ENCODE measurements around the gene ZDHHC21.
"Not testable (repeated sequence)": the region's sequence is repeated elsewhere in the genome, so short reads cannot be mapped to it uniquely, and the experiment has no call there.

The ZDHHC21 gene

DNA sequence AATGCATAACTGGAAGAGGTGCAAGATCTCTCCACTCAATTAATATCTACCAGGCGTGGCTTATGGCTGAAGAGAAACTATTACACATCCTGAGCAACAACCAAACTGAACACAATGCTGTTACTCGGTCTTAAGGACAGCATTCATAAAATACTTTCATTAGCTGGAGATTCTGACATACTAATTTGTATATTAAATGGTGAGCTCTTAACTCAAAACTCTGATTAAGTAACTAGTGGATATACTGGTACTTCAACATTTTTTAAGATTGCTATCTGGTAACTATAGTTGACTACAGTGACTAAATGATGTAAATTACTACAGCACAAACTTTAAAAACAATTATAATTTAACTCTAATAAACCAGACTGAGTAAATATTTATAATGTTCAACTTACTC is 15.8 kb downstream of the ZDHHC21 start:
- Histone ChIP-seq H3K9ac (ENCODE audit: low read length) (no peak overlapping the region), H3K27me3 (ENCODE audit: control insufficient read depth, insufficient read depth, low read length) (no peaks in the 10 kb centered on the region), H3K4me3 (ENCODE audit: low read length) (no peak overlapping the region), H3K4me1 (ENCODE audit: control insufficient read depth, low read depth, low read length) (no peaks in the 10 kb centered on the region), H3K27ac (ENCODE audit: low read length) (no peak overlapping the region), H3K9me3 (ENCODE audit: control insufficient read depth, low read depth, low read length) (no peaks in the 10 kb centered on the region), H3K36me3 (ENCODE audit: control insufficient read depth, low read depth, low read length) (no peaks in the 10 kb centered on the region)

- no peaks in the 10 kb centered on the region for H3K27me3 ChIP-seq (ENCODE audit: control insufficient read depth, insufficient read depth, low read length)
- H3K9ac ChIP-seq (ENCODE audit: low read length) = no peak overlapping the region
- H3K9me3 ChIP-seq (ENCODE audit: control insufficient read depth, low read depth, low read length) = no peaks in the 10 kb centered on the region
- peaks cover 4% of the 10 kb centered on the region for H3K36me3 ChIP-seq (ENCODE audit: control insufficient read depth, low read depth, low read length)
- no peaks in the 10 kb centered on the region for H3K4me1 ChIP-seq (ENCODE audit: control insufficient read depth, low read depth, low read length)
- H3K27ac ChIP-seq (ENCODE audit: low read length) = no peak overlapping the region
- no peak overlapping the region for H3K4me3 ChIP-seq (ENCODE audit: low read length)
These were observed 18.6 kb downstream of the ZDHHC21 start for GRCh38 chr9:14674630-14675029.

- Histone ChIP-seq H3K36me3 (ENCODE audit: control insufficient read depth, low read depth, low read length) (peaks cover 4% of the 10 kb centered on the region), H3K27ac (ENCODE audit: low read length) (no peak overlapping the region), H3K9ac (ENCODE audit: low read length) (no peak overlapping the region), H3K4me3 (ENCODE audit: low read length) (no peak overlapping the region), H3K4me1 (ENCODE audit: control insufficient read depth, low read depth, low read length) (no peaks in the 10 kb centered on the region), H3K27me3 (ENCODE audit: control insufficient read depth, insufficient read depth, low read length) (no peaks in the 10 kb centered on the region), H3K9me3 (ENCODE audit: control insufficient read depth, low read depth, low read length) (no peaks in the 10 kb centered on the region)
These were observed 21.9 kb downstream of the ZDHHC21 start for GRCh38 chr9:14671377-14671776.

DNA sequence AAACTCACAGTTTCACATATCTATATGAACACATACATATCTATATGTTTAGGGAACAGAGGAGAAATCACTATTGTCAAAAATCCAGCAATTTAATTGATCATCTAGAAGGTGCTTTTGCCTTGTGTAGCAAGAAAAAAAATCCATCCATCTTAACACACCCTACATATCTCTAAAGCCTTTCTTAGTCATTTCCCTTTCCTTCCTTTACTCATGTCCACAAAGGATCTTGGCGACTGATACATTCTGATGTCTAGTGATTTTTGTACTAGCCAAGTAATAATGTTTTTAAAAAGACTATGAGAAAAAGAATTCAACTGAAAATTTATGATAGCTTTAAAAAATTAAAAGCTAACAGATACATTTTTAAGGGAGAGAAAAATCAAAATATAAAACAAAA is 22.5 kb downstream of the ZDHHC21 start:
- Histone ChIP-seq H3K9me3 (ENCODE audit: control insufficient read depth, low read depth, low read length) (no peaks in the 10 kb centered on the region), H3K4me1 (ENCODE audit: control insufficient read depth, low read depth, low read length) (no peaks in the 10 kb centered on the region), H3K36me3 (ENCODE audit: control insufficient read depth, low read depth, low read length) (peaks cover 4% of the 10 kb centered on the region), H3K4me3 (ENCODE audit: low read length) (no peak overlapping the region), H3K27me3 (ENCODE audit: control insufficient read depth, insufficient read depth, low read length) (no peaks in the 10 kb centered on the region), H3K9ac (ENCODE audit: low read length) (no peak overlapping the region), H3K27ac (ENCODE audit: low read length) (no peak overlapping the region)

DNA sequence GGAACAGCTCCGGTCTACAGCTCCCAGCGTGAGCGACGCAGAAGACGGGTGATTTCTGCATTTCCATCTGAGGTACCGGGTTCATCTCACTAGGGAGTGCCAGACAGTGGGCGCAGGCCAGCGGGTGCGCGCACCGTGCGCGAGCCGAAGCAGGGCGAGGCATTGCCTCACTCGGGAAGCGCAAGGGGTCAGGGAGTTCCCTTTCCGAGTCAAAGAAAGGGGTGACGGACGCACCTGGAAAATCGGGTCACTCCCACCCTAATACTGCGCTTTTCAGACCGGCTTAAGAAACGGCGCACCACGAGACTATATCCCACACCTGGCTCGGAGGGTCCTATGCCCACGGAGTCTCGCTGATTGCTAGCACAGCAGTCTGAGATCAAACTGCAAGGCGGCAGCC is 29.2 kb downstream of the ZDHHC21 start:
- H3K27ac ChIP-seq (ENCODE audit: low read length); H3K27me3 ChIP-seq (ENCODE audit: control insufficient read depth, insufficient read depth, low read length); H3K4me1 ChIP-seq (ENCODE audit: control insufficient read depth, low read depth, low read length); H3K36me3 ChIP-seq (ENCODE audit: control insufficient read depth, low read depth, low read length); H3K4me3 ChIP-seq (ENCODE audit: low read length); H3K9ac ChIP-seq (ENCODE audit: low read length); H3K9me3 ChIP-seq (ENCODE audit: control insufficient read depth, low read depth, low read length): not testable (repeated sequence)

GRCh38 chr9:14662060-14662453 is 31.2 kb downstream of the ZDHHC21 start:
- H3K9ac ChIP-seq (ENCODE audit: low read length) = no peak overlapping the region
- no peak overlapping the region for H3K27ac ChIP-seq (ENCODE audit: low read length)

DNA sequence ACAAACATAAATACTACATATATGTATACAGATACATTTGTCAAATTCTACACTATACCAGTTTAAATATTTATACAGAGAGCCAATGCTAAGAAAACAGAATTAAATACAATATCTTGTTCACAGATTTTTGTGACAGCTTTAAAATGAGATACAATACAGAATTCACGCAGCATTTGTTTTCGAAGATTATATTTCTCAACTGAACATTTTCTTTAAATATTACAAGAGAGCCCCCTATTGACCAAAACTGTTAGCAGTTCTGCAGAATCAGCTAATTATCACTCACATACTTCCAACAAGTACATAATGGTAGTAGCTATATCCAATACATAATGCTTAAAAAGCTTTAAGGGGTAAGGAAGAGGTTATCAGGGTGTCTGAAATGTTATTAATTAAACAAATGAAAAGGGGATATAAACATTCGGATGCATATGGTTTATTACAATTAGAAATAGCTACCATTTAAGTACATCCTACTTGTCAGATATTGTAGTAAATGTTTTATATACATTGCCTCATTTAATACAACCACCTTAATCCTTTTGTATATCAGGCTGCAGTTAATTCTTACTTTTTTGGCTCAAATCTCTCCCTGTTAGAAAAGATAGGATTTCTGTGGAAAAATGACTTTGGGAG is 31.7 kb downstream of the ZDHHC21 start:
- no peak overlapping the region for H3K4me3 ChIP-seq (ENCODE audit: low read length)
- H3K9me3 ChIP-seq (ENCODE audit: control insufficient read depth, low read depth, low read length) = no peaks in the 10 kb centered on the region
- no peak overlapping the region for H3K27ac ChIP-seq (ENCODE audit: low read length)
- H3K27me3 ChIP-seq (ENCODE audit: control insufficient read depth, insufficient read depth, low read length) = no peaks in the 10 kb centered on the region
- no peaks in the 10 kb centered on the region for H3K36me3 ChIP-seq (ENCODE audit: control insufficient read depth, low read depth, low read length)
- no peaks in the 10 kb centered on the region for H3K4me1 ChIP-seq (ENCODE audit: control insufficient read depth, low read depth, low read length)
- H3K9ac ChIP-seq (ENCODE audit: low read length) = no peak overlapping the region

More at GRCh38 chr9:14662060-14662453, 31.2 kb downstream of the ZDHHC21 start:
- Histone ChIP-seq H3K4me1 (ENCODE audit: control insufficient read depth, low read depth, low read length) (no peaks in the 10 kb centered on the region), H3K4me3 (ENCODE audit: low read length) (no peak overlapping the region), H3K9me3 (ENCODE audit: control insufficient read depth, low read depth, low read length) (no peaks in the 10 kb centered on the region), H3K36me3 (ENCODE audit: control insufficient read depth, low read depth, low read length) (no peaks in the 10 kb centered on the region), H3K27me3 (ENCODE audit: control insufficient read depth, insufficient read depth, low read length) (no peaks in the 10 kb centered on the region)

GRCh38 chr9:14660721-14661120 is 32.5 kb downstream of the ZDHHC21 start:
- no peak overlapping the region for H3K27ac ChIP-seq (ENCODE audit: low read length)
- peaks cover 3% of the 10 kb centered on the region for H3K36me3 ChIP-seq (ENCODE audit: control insufficient read depth, low read depth, low read length)

DNA sequence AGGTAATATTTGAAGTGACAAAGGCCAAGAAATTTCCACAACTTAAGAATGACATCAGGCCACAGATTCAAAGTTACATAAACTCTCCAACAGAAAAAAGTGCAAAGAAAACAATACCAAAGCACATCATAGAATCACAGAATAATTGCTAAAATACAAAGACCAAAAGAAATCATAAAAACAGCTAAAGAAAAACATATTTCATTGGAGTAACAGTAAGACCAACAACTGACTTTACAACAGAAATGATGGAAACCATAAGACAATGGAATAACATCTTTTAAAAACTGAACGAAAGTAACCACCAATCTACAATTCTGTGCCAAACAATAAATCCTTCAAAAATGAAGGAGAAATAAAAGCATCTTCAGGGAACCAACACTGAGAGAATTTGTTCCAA is 38.3 kb downstream of the ZDHHC21 start:
- peaks cover 9% of the 10 kb centered on the region for H3K36me3 ChIP-seq (ENCODE audit: control insufficient read depth, low read depth, low read length)

More at GRCh38 chr9:14660721-14661120, 32.5 kb downstream of the ZDHHC21 start:
- H3K4me1 ChIP-seq (ENCODE audit: control insufficient read depth, low read depth, low read length) = no peaks in the 10 kb centered on the region
- H3K9me3 ChIP-seq (ENCODE audit: control insufficient read depth, low read depth, low read length) = no peaks in the 10 kb centered on the region
- H3K4me3 ChIP-seq (ENCODE audit: low read length) = no peak overlapping the region
- H3K27me3 ChIP-seq (ENCODE audit: control insufficient read depth, insufficient read depth, low read length) = no peaks in the 10 kb centered on the region
- no peak overlapping the region for H3K9ac ChIP-seq (ENCODE audit: low read length)

GRCh38 chr9:14653511-14653910 is 39.7 kb downstream of the ZDHHC21 start:
- H3K36me3 ChIP-seq (ENCODE audit: control insufficient read depth, low read depth, low read length) = peaks cover 9% of the 10 kb centered on the region

More for the DNA sequence above, 38.3 kb downstream of the ZDHHC21 start:
- Histone ChIP-seq H3K27me3 (ENCODE audit: control insufficient read depth, insufficient read depth, low read length) (no peaks in the 10 kb centered on the region), H3K9me3 (ENCODE audit: control insufficient read depth, low read depth, low read length) (peaks cover 15% of the 10 kb centered on the region), H3K4me1 (ENCODE audit: control insufficient read depth, low read depth, low read length) (peaks cover 5% of the 10 kb centered on the region), H3K9ac (ENCODE audit: low read length) (no peak overlapping the region), H3K4me3 (ENCODE audit: low read length) (no peak overlapping the region), H3K27ac (ENCODE audit: low read length) (no peak overlapping the region)

GRCh38 chr9:14652729-14653377 is 40.4 kb downstream of the ZDHHC21 start:
- Histone ChIP-seq H3K4me3 (ENCODE audit: low read length) (no peak overlapping the region), H3K4me1 (ENCODE audit: control insufficient read depth, low read depth, low read length) (peaks cover 5% of the 10 kb centered on the region), H3K36me3 (ENCODE audit: control insufficient read depth, low read depth, low read length) (peaks cover 9% of the 10 kb centered on the region), H3K27ac (ENCODE audit: low read length) (no peak overlapping the region), H3K9me3 (ENCODE audit: control insufficient read depth, low read depth, low read length) (peaks cover 15% of the 10 kb centered on the region), H3K27me3 (ENCODE audit: control insufficient read depth, insufficient read depth, low read length) (no peaks in the 10 kb centered on the region), H3K9ac (ENCODE audit: low read length) (no peak overlapping the region)

More at GRCh38 chr9:14653511-14653910, 39.7 kb downstream of the ZDHHC21 start:
- H3K9ac ChIP-seq (ENCODE audit: low read length) = no peak overlapping the region
- H3K9me3 ChIP-seq (ENCODE audit: control insufficient read depth, low read depth, low read length) = peaks cover 15% of the 10 kb centered on the region
- no peak overlapping the region for H3K4me3 ChIP-seq (ENCODE audit: low read length)
- H3K27me3 ChIP-seq (ENCODE audit: control insufficient read depth, insufficient read depth, low read length) = no peaks in the 10 kb centered on the region
- no peak overlapping the region for H3K27ac ChIP-seq (ENCODE audit: low read length)
- H3K4me1 ChIP-seq (ENCODE audit: control insufficient read depth, low read depth, low read length) = peaks cover 5% of the 10 kb centered on the region

GRCh38 chr9:14650596-14650995 is 42.6 kb downstream of the ZDHHC21 start:
- no peak overlapping the region for H3K4me3 ChIP-seq (ENCODE audit: low read length)

More at GRCh38 chr9:14650596-14650995, 42.6 kb downstream of the ZDHHC21 start:
- H3K4me1 ChIP-seq (ENCODE audit: control insufficient read depth, low read depth, low read length) = peaks cover 5% of the 10 kb centered on the region
- no peak overlapping the region for H3K27ac ChIP-seq (ENCODE audit: low read length)
- H3K9ac ChIP-seq (ENCODE audit: low read length) = no peak overlapping the region
- H3K27me3 ChIP-seq (ENCODE audit: control insufficient read depth, insufficient read depth, low read length) = no peaks in the 10 kb centered on the region
- peaks cover 6% of the 10 kb centered on the region for H3K36me3 ChIP-seq (ENCODE audit: control insufficient read depth, low read depth, low read length)
- peaks cover 15% of the 10 kb centered on the region for H3K9me3 ChIP-seq (ENCODE audit: control insufficient read depth, low read depth, low read length)
